IMR-90 (cell line): Measurements from ENCODE around the gene WDR27. TPM values are rescaled to one million over a fixed set of nuclear protein-coding genes. Genes with fewer than 3 reads are reported as not detected.

ENCODE experiments used
- ATAC-seq: fragments of 200-7000 bp; cut with Tn5 transposase; 2 replicates; pipeline ENCODE4 v1.9.1; 2020; ENCODE audit warnings: low read depth, mild to moderate bottlenecking, moderate library complexity
- BruUV-seq: library from RNA; stranded (reverse); fragments of 400-500 nt; replicated peaks from 2 replicates; lab custom pipeline; 2021; lab: Mats Ljungman, UMichigan
- CTCF ChIA-PET: fragments of 300-600 bp; formaldehyde crosslinking; extraction: SDS; loops from one replicate; lab custom pipeline; 2021; ENCODE audit warnings: antibody characterized with exemption; lab: Yijun Ruan, JAX
- POLR2A ChIA-PET: fragments of 300-600 bp; sonication (Branson Sonifier 250); formaldehyde crosslinking; loops from one replicate; lab custom pipeline; 2022; ENCODE audit warnings: antibody characterized with exemption; ENCODE audit not compliant: unreplicated experiment; lab: Charles Lee
- DNase-seq: peaks from one replicate; pipeline ENCODE4 v3.0.0; 2013
- H2AFZ ChIP-seq: replicated peaks from 2 replicates; pipeline ENCODE3; 2013; ENCODE audit warnings: low read length, mild to moderate bottlenecking; ENCODE audit not compliant: poor library complexity
- H2AK5ac ChIP-seq: 2 replicates; pipeline ENCODE4 v1.6.1; 2013; ENCODE audit warnings: low read depth, low read length, inconsistent platforms
- H2AK9ac ChIP-seq: replicated peaks from 2 replicates; pipeline ENCODE3; 2013; ENCODE audit warnings: mild to moderate bottlenecking, low read depth, low read length, moderate library complexity; ENCODE audit not compliant: poor library complexity
- H2BK120ac ChIP-seq: 2 replicates; pipeline ENCODE4 v1.6.1; 2013; ENCODE audit warnings: low read depth, low read length, inconsistent platforms
- H2BK15ac ChIP-seq: 3 replicates; pipeline ENCODE4 v1.6.1; 2013; ENCODE audit warnings: low read depth, low read length, inconsistent platforms
- H2BK20ac ChIP-seq: 2 replicates; pipeline ENCODE4 v1.6.1; 2013; ENCODE audit warnings: low read depth, mild to moderate bottlenecking, inconsistent platforms, low read length, moderate library complexity
- H2BK5ac ChIP-seq: 2 replicates; pipeline ENCODE4 v1.6.1; 2013; ENCODE audit warnings: mild to moderate bottlenecking, low read depth, low read length, inconsistent platforms; ENCODE audit not compliant: poor library complexity, severe bottlenecking
- H3K14ac ChIP-seq: replicated peaks from 2 replicates; pipeline ENCODE4 v1.6.1; 2013; ENCODE audit warnings: low read depth, low read length, inconsistent platforms
- H3K18ac ChIP-seq: 2 replicates; pipeline ENCODE4 v1.6.1; 2013; ENCODE audit warnings: low read depth, low read length, control low read depth
- H3K23ac ChIP-seq: 2 replicates; pipeline ENCODE4 v1.6.1; 2013; ENCODE audit warnings: low read depth, low read length, inconsistent platforms
- H3K27ac ChIP-seq: 2 replicates; pipeline ENCODE4 v1.5.1; 2013; ENCODE audit warnings: mild to moderate bottlenecking, control low read depth, low read length; ENCODE audit not compliant: insufficient read depth
- H3K27me3 ChIP-seq: 2 replicates; pipeline ENCODE4 v1.6.1; 2013; ENCODE audit warnings: low read length; ENCODE audit not compliant: control insufficient read depth, insufficient read depth
- H3K36me3 ChIP-seq: 2 replicates; pipeline ENCODE4 v1.6.1; 2013; ENCODE audit warnings: low read length, mixed read lengths; ENCODE audit not compliant: control insufficient read depth, insufficient read depth
- H3K4ac ChIP-seq: 2 replicates; pipeline ENCODE4 v1.6.1; 2013; ENCODE audit warnings: low read depth, low read length, inconsistent platforms
- H3K4me1 ChIP-seq: 2 replicates; pipeline ENCODE4 v1.6.1; 2013; ENCODE audit warnings: low read length, mixed read lengths; ENCODE audit not compliant: control insufficient read depth, insufficient read depth
- H3K4me2 ChIP-seq: 2 replicates; pipeline ENCODE4 v1.6.1; 2013; ENCODE audit warnings: low read depth, mild to moderate bottlenecking, control low read depth, low read length, moderate library complexity
- H3K4me3 ChIP-seq: 2 replicates; pipeline ENCODE4 v1.5.1; 2013; ENCODE audit warnings: low read depth, mild to moderate bottlenecking, control low read depth, low read length, moderate library complexity; ENCODE audit not compliant: insufficient read depth
- H3K56ac ChIP-seq: 2 replicates; pipeline ENCODE4 v1.6.1; 2013; ENCODE audit warnings: low read length, inconsistent platforms; ENCODE audit not compliant: insufficient read depth; ENCODE audit errors: extremely low read depth
- H3K79me1 ChIP-seq, 2 experiments: 2 replicates each; pipeline ENCODE4 v1.6.1; 2013; ENCODE audit warnings: low read length in 2 of 2, inconsistent platforms in 1 of 2, low read depth in 1 of 2
- H3K9ac ChIP-seq: 2 replicates; pipeline ENCODE4 v1.6.1; 2013; ENCODE audit warnings: low read depth, low read length, control low read depth
- H3K9me1 ChIP-seq: 2 replicates; pipeline ENCODE4 v1.6.1; 2013; ENCODE audit warnings: low read length, inconsistent platforms; ENCODE audit not compliant: insufficient read depth
- H3K9me3 ChIP-seq: 2 replicates; pipeline ENCODE4 v1.6.1; 2013; ENCODE audit warnings: low read length; ENCODE audit not compliant: control insufficient read depth, insufficient read depth
- H4K20me1 ChIP-seq: 2 replicates; pipeline ENCODE4 v1.6.1; 2013; ENCODE audit warnings: low read length, inconsistent platforms; ENCODE audit not compliant: insufficient read depth
- H4K5ac ChIP-seq: 2 replicates; pipeline ENCODE4 v1.6.1; 2013; ENCODE audit warnings: mild to moderate bottlenecking, low read depth, low read length, control low read depth
- H4K8ac ChIP-seq, 2 experiments: 2 replicates each; pipeline ENCODE4 v1.6.1; 2013; ENCODE audit warnings: low read depth in 2 of 2, low read length in 2 of 2, control low read depth in 1 of 2, inconsistent platforms in 1 of 2
- H4K91ac ChIP-seq: 2 replicates; pipeline ENCODE4 v1.6.1; 2013; ENCODE audit warnings: low read depth, low read length, inconsistent platforms; ENCODE audit not compliant: insufficient read depth
- BHLHE40 ChIP-seq: fragments of 150-350 bp; IDR thresholded peaks from 2 replicates; pipeline ENCODE4 v1.6.1; 2016; ENCODE audit warnings: mild to moderate bottlenecking, low read depth, low read length
- CEBPB ChIP-seq: IDR thresholded peaks from 2 replicates; pipeline ENCODE4 v1.6.1; 2012; ENCODE audit warnings: low read depth, low read length, improper control_type of control experiment
- CHD1 ChIP-seq: IDR thresholded peaks from 2 replicates; pipeline ENCODE4 v1.6.1; 2012; ENCODE audit warnings: low read depth, low read length, improper control_type of control experiment
- CTCF ChIP-seq: conservative IDR thresholded peaks from 2 replicates; pipeline ENCODE4 v1.5.1; 2012; ENCODE audit warnings: mild to moderate bottlenecking, low read depth, low read length, improper control_type of control experiment
- ELK1 ChIP-seq: fragments of 150-350 bp; IDR thresholded peaks from 2 replicates; pipeline ENCODE4 v1.6.1; 2016; ENCODE audit warnings: low read depth, mild to moderate bottlenecking, low read length, moderate library complexity, borderline replicate concordance
- FOS ChIP-seq: fragments of 150-350 bp; IDR thresholded peaks from 2 replicates; pipeline ENCODE4 v1.6.1; 2016; ENCODE audit warnings: low read depth, low read length
- MAFK ChIP-seq: IDR thresholded peaks from 2 replicates; pipeline ENCODE4 v1.6.1; 2012; ENCODE audit warnings: low read depth, low read length, improper control_type of control experiment
- MAZ ChIP-seq: IDR thresholded peaks from 2 replicates; pipeline ENCODE4 v1.6.1; 2012; ENCODE audit warnings: low read depth, mild to moderate bottlenecking, low read length, improper control_type of control experiment, moderate library complexity, borderline replicate concordance
- POLR2A ChIP-seq: IDR thresholded peaks from 2 replicates; pipeline ENCODE4 v1.6.1; 2012; ENCODE audit warnings: mild to moderate bottlenecking, low read depth, low read length
- RAD21 ChIP-seq: IDR thresholded peaks from 2 replicates; pipeline ENCODE4 v1.6.1; 2012; ENCODE audit warnings: low read length, improper control_type of control experiment
- RCOR1 ChIP-seq: IDR thresholded peaks from 2 replicates; pipeline ENCODE4 v1.6.1; 2012; ENCODE audit warnings: mild to moderate bottlenecking, low read length, improper control_type of control experiment; ENCODE audit not compliant: insufficient replicate concordance
- RFX5 ChIP-seq: IDR thresholded peaks from 2 replicates; pipeline ENCODE4 v1.8.0; 2012; ENCODE audit warnings: low read depth, mild to moderate bottlenecking, low read length, moderate library complexity
- SMC3 ChIP-seq: fragments of 150-350 bp; IDR thresholded peaks from 2 replicates; pipeline ENCODE4 v1.6.1; 2016; ENCODE audit warnings: low read depth, mild to moderate bottlenecking, antibody characterized with exemption, low read length, moderate library complexity
- USF2 ChIP-seq: fragments of 150-350 bp; IDR thresholded peaks from 2 replicates; pipeline ENCODE4 v1.6.1; 2017; ENCODE audit warnings: mild to moderate bottlenecking, antibody characterized with exemption, low read length, low read depth
- dilution Hi-C: fragments of 300-500 bp; cut with HindIII; formaldehyde crosslinking; loops from one replicate; pipeline ENCODE4 v1.14.3; 2018; ENCODE audit warnings: low sequenced_read_pairs; ENCODE audit not compliant: unreplicated experiment
- in situ Hi-C: fragments of 300-500 bp; cut with MboI; formaldehyde crosslinking; loops from 3 replicates; pipeline ENCODE4 v1.14.3; 2019; ENCODE audit warnings: low sequenced_read_pairs, inconsistent platforms, mixed read lengths
- intact Hi-C: fragments of 100-400 bp; cut with micrococcal nuclease; formaldehyde crosslinking; loops from 2 replicates; pipeline ENCODE4 v1.10.0; 2022
- polyA plus RNA-seq, 3 experiments: library from polyadenylated mRNA; depleted of rRNA; stranded (reverse); fragments of >200 nt; gene quantifications; 2 replicates each; pipeline ENCODE4 v1.2.3, GENCODE V29; 2012; ENCODE audit warnings: low replicate concordance in 1 of 3
- total RNA-seq: library from RNA; depleted of rRNA; stranded (reverse); fragments of >200 nt; gene quantifications from 2 replicates; pipeline ENCODE4 v1.2.3, GENCODE V29; 2012

WDR27 gene
- total and polyA plus RNA-seq, 2 of the 4 experiments (the other 2 are of a cell fraction) = 7.0 to 18.5 TPM

- in situ Hi-C loops = loop anchor here (10.0 kb wide), 2 partner anchors 564 to 624 kb away; no protein-coding TSS in a partner anchor
- CTCF ChIA-PET = no interaction called here
Observed at GRCh38 chr6:169518451-169518850, 183.4 kb downstream of the WDR27 start.

More at GRCh38 chr6:169518451-169518850, 183.4 kb downstream of the WDR27 start:
- intact Hi-C loops = no loop called here
- Histone ChIP-seq H2AK5ac (no peak overlapping the region), H3K4me3 (no peak overlapping the region), H4K8ac (no peak overlapping the region), H3K23ac (no peak overlapping the region), H3K4me1 (no peaks in the 10 kb centered on the region), H3K4me2 (no peak overlapping the region), H4K20me1 (no peaks in the 10 kb centered on the region), H2AFZ (no peak overlapping the region), H3K9me3 (0 out of 2 replicates have a peak, but pooled peaks cover 4% of the 10 kb centered on the region), H3K36me3 (no peaks in the 10 kb centered on the region), H3K27ac (no peak overlapping the region), H4K91ac (no peak overlapping the region), H2BK15ac (no peak overlapping the region), H2AK9ac (no peak overlapping the region), H3K27me3 (no peaks in the 10 kb centered on the region), H3K56ac (no peak overlapping the region), H2BK5ac (no peak overlapping the region), H3K79me1 (no peaks in the 10 kb centered on the region), H2BK20ac (no peak overlapping the region), H3K18ac (no peak overlapping the region), H3K9ac (no peak overlapping the region), H2BK120ac (no peak overlapping the region), H3K14ac (no peak overlapping the region), H3K4ac (no peak overlapping the region), H4K5ac (no peak overlapping the region), H3K9me1 (no peaks in the 10 kb centered on the region)
- DNase-seq = no peak
- ATAC-seq = no peak
- TF ChIP-seq CTCF = no peak
- TF ChIP-seq ELK1 = no peak
- no peak for TF ChIP-seq CHD1
- TF ChIP-seq MAFK = no peak
- no peak for TF ChIP-seq POLR2A
- no peak for TF ChIP-seq CEBPB
- no peak for TF ChIP-seq RCOR1
- TF ChIP-seq FOS = no peak
- TF ChIP-seq MAZ = no peak
- no peak for TF ChIP-seq SMC3
- TF ChIP-seq RAD21 = no peak
- TF ChIP-seq BHLHE40 = no peak
- no peak for TF ChIP-seq RFX5
- TF ChIP-seq USF2 = no peak
- dilution Hi-C loops = no loop called here
- POLR2A ChIA-PET = no interaction called here
- no TSS peak for BruUV-seq
